T-helper 2 cell (primary cell): ENCODE measurements around the gene VRK3.
"Not testable (repeated sequence)": the region's sequence is repeated elsewhere in the genome, so short reads cannot be mapped to it uniquely, and the experiment has no call there.

Source experiments
- DNase-seq, 5 experiments: peaks; one replicate each; pipeline versions ENCODE4 v3.0.0 to v3.0.0-alpha.2; 2012 to 2022

Gene VRK3

GRCh38 chr19:49987159-49987698 is 37.9 kb downstream of the VRK3 start:
- DNase-seq: peak; percentile 44 to 86 (median 66)

DNA sequence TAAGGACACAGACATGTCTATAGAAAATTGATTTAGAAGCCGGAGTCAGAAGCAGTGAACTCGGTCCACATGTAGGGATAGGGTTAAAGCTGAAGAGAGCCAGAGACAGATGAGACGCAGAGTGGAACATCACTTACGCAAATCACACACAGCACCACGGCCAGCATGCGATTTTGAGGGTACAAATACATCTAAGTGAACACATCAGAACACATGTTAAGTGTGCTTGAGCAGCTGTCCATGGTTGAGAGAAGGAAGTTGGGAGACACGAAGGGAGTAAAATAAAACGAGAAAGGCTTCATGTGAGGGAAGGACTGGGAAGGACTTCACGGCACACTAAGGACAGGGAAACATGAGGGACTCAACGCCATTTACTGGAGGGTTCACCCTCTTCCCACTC is 38.8 kb downstream of the VRK3 start:
- no peak for DNase-seq

DNA sequence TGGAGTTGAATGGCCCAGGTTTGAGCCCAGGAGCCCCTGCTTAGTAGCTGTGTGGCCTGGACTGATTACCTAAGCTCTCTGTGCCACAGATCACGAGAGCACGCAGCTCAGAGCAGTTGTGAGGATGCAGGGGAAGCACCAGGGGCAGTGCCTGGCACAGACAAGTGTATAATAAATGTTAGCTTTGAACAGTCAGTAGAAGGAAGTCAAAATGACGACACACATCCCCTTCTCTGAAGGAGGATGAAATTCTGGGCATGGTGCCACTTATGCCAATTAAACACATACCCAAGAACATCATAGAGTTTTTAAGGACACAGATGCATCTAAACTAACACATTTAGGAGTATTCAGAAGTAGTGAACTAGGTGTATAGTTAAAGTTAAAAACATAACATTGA is 39.3 kb downstream of the VRK3 start:
- DNase-seq: no peak

GRCh38 chr19:49984491-49984890 is 40.7 kb downstream of the VRK3 start:
- no peak for DNase-seq

- DNase-seq: peak; percentile 45 to 74 (median 64)
These were observed 41.4 kb downstream of the VRK3 start for GRCh38 chr19:49983645-49984229.

DNA sequence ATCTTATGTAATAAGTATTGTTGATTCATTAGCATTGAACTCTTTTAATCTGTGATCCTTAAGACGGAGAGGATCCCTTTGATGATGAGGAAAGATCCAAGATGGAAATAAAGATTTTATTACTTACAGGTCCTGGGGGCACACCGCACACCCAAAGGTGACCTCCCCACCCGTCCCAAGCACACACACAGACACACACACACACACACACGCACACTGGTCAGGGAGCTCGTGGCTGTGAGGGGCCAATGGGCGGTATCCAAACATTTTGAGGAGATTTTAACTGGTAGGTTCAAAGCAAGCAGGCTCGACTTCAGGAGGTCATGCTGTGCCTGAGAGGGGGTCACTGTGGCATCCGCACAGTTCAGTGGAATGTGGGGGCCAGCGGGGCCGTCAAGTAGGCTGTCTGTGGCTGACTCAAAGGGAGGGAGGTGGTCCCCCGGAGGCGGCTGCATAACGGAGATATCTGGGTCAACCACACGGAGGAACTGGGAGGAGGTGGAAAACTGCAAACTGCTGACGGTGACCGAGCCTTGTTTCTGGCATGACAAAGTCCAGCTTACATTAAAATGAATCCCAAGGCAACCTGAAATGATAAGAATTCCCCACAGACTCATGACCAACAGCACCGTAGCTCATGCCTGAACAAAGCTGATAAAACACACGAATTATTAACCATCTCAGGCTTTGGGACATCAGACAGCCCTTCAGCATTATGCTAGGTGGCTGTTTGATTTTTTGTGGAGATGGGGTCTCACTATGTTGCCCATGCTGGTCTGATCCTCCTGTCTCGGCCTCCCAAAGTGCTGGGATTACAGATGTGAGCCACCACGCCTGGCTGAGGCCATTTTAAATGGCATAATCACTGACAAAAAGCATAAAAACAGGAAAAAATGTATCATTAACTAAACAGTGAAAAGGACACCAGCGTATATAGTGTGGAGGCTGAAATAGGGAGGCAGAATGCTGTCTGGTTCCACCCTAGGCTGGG is 43.3 kb downstream of the VRK3 start:
- no peak for DNase-seq

DNA sequence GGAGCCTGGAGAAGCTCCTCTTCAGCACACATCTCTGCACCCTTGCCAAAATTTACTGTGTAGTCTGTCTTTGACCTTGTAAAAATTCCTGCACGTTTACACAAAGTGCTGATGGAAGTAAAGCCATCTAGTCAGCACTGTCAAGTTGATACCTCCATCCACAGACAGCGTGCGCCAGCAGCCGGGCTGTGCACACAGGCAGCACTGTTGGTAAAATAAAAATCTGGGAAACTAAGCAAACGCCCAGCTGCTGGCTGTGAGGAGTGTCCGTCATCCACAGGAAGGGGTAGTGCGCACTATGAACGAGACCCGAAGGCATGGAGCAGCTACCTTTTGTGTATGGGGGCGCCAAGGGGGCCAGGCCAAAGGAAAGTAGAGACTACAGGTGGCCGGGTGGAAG is 46.8 kb downstream of the VRK3 start:
- no peak for DNase-seq

- DNase-seq: no peak
These were observed 47.3 kb downstream of the VRK3 start for GRCh38 chr19:49977881-49978280.

DNA sequence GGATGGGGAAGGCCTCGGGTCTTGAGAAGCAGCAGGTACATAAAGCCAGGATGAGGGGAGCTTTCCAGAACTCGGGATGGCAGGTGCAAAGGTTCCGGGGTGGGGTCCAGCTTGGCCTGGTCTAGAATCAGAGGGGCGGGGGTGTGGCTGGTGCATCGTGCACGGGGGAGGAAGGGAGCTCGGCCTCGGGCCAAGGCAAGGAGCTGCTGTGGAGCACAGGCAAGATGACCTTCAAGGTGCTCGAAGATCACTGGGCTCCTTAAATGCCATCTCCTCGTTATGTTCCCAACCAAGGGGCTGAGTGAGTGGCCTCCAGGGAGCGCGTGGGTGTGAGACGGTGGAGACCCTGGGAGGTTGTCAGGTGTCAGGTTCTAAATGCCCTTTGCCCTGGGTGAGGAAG is 48.1 kb downstream of the VRK3 start:
- DNase-seq: no peak

DNA sequence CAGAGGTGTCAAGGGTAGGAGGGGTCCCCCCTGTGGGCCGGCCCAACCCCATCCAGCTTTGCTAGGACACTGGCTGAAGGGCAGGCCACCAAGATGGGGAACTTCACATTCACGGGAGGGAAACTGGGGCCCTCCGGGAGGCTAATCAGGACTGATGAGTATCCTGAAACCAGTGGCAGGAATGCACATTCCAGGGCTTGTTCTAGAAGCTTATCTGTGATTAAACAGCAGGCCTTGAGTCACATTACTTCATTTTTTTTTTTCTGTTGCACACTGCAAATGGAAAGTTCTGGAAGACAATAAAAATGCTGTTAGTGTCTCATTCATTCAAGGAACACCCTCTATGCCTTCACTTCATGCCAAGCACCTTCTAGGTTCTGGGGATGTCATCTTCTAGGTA is 48.7 kb downstream of the VRK3 start:
- DNase-seq: no peak

DNA sequence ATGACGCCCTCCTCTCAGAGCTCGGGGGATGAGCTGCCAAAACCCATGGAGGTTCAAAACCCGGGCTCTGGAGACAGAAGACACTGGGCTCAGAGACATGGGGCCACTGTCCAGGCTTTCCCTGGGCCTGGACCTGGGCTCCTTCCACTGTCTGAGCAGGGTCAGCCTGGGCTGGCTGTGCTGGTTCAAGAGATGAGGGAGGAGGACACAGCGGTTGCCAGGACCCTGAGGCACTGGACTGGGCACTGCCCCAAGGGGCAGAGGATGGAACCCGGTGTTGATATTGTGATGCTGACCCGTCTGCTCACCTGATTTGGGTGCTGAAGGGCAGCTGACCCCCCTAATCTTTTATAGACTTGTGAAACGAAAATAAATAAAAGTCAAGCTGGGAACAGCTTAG is 50.1 kb downstream of the VRK3 start:
- DNase-seq: no peak

DNA sequence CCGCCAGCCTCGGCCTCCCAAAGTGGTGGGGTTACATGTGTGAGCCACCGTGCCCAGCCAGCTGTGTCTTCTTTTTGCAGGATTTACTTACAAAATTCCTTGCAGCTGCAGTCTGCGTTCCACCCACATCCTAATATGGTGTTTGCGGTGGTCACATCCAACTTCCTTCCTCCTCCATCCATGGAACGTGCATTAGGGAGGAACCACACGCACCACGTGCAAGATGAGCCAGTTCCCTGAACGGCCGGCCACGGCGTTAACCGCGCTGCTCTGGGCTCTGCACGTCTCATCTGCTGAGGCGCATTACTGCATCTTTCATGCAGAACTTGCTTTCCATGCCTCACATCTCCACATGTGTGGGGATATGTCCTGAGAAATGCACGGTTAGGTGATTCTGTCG is 51.2 kb downstream of the VRK3 start:
- no peak for DNase-seq

DNA sequence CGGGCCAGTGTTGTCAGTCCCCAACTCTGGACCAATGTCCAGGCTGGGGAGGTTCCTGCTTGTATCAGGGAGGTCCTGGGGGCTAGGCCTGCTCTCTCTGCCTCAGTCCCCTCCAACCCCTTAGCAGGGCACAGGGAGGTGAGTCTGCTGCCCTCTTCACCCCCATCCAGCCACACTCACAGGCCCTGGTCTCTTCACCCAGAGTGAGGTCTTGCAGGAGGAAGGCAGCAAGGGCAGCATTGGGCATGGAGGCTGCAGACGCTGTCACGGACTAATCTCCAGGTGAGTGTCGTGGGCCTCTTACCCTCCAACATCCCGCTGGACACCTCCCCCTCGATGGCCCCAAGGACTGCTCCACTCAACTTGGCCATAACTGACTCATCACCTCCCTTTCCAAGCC is 52.3 kb downstream of the VRK3 start:
- no peak for DNase-seq

GRCh38 chr19:49971991-49972411 is 53.2 kb downstream of the VRK3 start:
- no peak for DNase-seq

- DNase-seq: not testable (repeated sequence)
These were observed 55.8 kb downstream of the VRK3 start for GRCh38 chr19:49969355-49969754.

- no peak for DNase-seq
These were observed 56.8 kb downstream of the VRK3 start for GRCh38 chr19:49968279-49968922.

- DNase-seq: not testable (repeated sequence)
These were observed 64.2 kb downstream of the VRK3 start, which contains the start of gene SIGLEC11 for GRCh38 chr19:49960980-49961379. Gene SIGLEC11, minus strand, starts transcription at chr19:49961172. Its CDS starts 91 bp downstream, at chr19:49961081.

DNA sequence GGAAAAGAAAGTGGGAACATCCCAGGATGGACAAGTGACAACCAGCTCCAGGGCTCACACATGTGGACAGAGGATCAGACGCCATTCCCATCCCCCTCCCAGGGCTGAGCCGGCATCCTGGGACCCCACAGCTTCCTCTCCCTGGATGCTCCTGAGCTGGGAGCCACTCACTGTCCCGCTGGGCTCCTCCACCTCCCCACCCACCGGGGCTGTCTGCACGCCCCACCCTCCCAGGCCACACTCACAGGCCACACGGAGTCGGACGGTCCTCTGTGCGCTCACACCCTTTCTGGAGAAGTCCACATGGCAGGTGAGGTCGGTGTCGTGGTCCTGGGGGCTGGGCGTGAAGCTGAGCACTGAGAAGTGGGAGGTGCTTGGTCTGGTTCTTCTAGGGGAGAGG is 65.3 kb downstream of the VRK3 start:
- DNase-seq: not testable (repeated sequence)

DNA sequence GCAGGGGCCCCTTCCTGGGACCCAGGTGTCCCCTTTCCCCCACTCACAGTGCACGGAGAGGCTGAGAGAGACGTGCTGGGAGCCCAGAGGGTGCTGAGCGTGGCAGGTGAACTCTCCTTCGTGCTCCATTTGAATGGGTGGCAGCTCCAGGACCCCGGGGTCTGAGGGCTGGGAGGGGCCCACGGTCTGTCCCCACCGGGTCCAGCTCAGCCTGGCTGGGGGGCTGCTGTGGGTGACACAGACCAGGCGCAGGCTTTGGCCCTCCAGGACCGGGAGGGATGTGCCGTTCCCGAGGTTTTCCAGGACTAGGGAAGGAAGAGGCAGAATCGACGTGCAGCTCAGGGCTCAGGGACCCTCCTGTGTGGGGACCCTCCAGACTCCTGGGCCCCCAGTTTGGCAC is 66.6 kb downstream of the VRK3 start:
- not testable (repeated sequence) for DNase-seq

GRCh38 chr19:49958144-49958543 is 67.0 kb downstream of the VRK3 start:
- not testable (repeated sequence) for DNase-seq

- no peak for DNase-seq
These were observed 67.8 kb downstream of the VRK3 start for GRCh38 chr19:49957262-49957915.

- no peak for DNase-seq
These were observed 69.1 kb downstream of the VRK3 start for GRCh38 chr19:49956115-49956495.

- DNase-seq: no peak
These were observed 70.2 kb downstream of the VRK3 start for GRCh38 chr19:49954933-49955332.
